HCT116 (cell line): ENCODE results near the gene CHST3. TPM values are rescaled to one million over a fixed set of nuclear protein-coding genes. Genes with fewer than 3 reads are reported as not detected.

Source experiments
- ATAC-seq: fragments of 200-7000 bp; cut with Tn5 transposase; 2 replicates; pipeline ENCODE4 v1.9.1; 2020; ENCODE audit warnings: mild to moderate bottlenecking, moderate library complexity
- BruUV-seq: library from RNA; stranded (reverse); fragments of 400-500 nt; replicated peaks from 2 replicates; lab custom pipeline; 2021; lab: Mats Ljungman, UMichigan
- CTCF ChIA-PET: fragments of 300-600 bp; sonication (Branson Sonifier 250); formaldehyde crosslinking; loops from one replicate; lab custom pipeline; 2021; ENCODE audit warnings: antibody characterized with exemption; lab: Charles Lee
- POLR2A ChIA-PET: fragments of 300-600, 350-600 bp; sonication (Branson Sonifier 250); formaldehyde crosslinking; loops from one replicate; lab custom pipeline; 2021; ENCODE audit warnings: antibody characterized with exemption; lab: Charles Lee
- RAD21 ChIA-PET, 2 experiments: fragments of 300-600 bp; sonication (Branson Sonifier 250); formaldehyde crosslinking; loops; one replicate each; lab custom pipeline; 2023; ENCODE audit warnings: low total read pairs in 2 of 2; ENCODE audit not compliant: uncharacterized antibody in 2 of 2, unreplicated experiment in 2 of 2, low non-redundant PET in 1 of 2; lab: Charles Lee
- DNase-seq: peaks from one replicate; pipeline ENCODE4 v3.0.0-alpha.2; 2010; ENCODE audit warnings: low read depth, low spot score
- H2AFZ ChIP-seq: fragments of 200-600 bp; shearing (Covaris generic), sonication (generic); 2 replicates; pipeline ENCODE4 v1.6.1; 2017; ENCODE audit warnings: low read depth, mixed run types, mixed read lengths, antibody characterized with exemption, low read length; ENCODE audit not compliant: poor library complexity, severe bottlenecking
- H3K27ac ChIP-seq: 2 replicates; pipeline ENCODE4 v1.5.1; 2012; ENCODE audit warnings: low read depth, low read length
- H3K27me3 ChIP-seq: fragments of 200-600 bp; sonication (generic); 2 replicates; pipeline ENCODE4 v1.6.1; 2016; ENCODE audit warnings: mixed run types, low read length, mixed read lengths; ENCODE audit not compliant: insufficient read depth
- H3K36me3 ChIP-seq, 2 experiments: fragments of 200-500 bp in 1 of 2; fragments of 200-600 bp in 1 of 2; sonication (Bioruptor generic) in 1 of 2; sonication (generic) in 1 of 2; 2 replicates each; pipeline versions ENCODE4 v1.5.1 to v1.6.1; 2014 to 2016; ENCODE audit warnings: low read length in 2 of 2, inconsistent platforms in 1 of 2, mixed read lengths in 1 of 2, mixed run types in 1 of 2; ENCODE audit not compliant: insufficient read depth in 2 of 2, control insufficient read depth in 1 of 2
- H3K4me1 ChIP-seq, 2 experiments: fragments of 200-600 bp in 1 of 2; sonication (generic) in 1 of 2; 2 replicates each; pipeline versions ENCODE4 v1.5.1 to v1.6.1; 2012 to 2017; ENCODE audit warnings: low read length in 2 of 2, inconsistent platforms in 1 of 2, mild to moderate bottlenecking in 1 of 2, mixed read lengths in 1 of 2, mixed run types in 1 of 2, moderate library complexity in 1 of 2; ENCODE audit not compliant: insufficient read depth in 2 of 2, control insufficient read depth in 1 of 2
- H3K4me2 ChIP-seq: fragments of 200-600 bp; sonication (generic); 2 replicates; pipeline ENCODE4 v1.6.1; 2017; ENCODE audit warnings: mixed run types, low read length, mixed read lengths
- H3K4me3 ChIP-seq, 2 experiments: fragments of 200-600 bp in 1 of 2; sonication (generic) in 1 of 2; replicated peaks in 1 of 2; 2 replicates each; pipeline ENCODE4 v1.5.1; 2011 to 2016; ENCODE audit warnings: low read length in 2 of 2, control low read depth in 1 of 2, low read depth in 1 of 2, mild to moderate bottlenecking in 1 of 2, mixed read lengths in 1 of 2, mixed run types in 1 of 2
- H3K79me2 ChIP-seq: fragments of 200-600 bp; sonication (generic); 2 replicates; pipeline ENCODE4 v1.6.1; 2017; ENCODE audit warnings: mild to moderate bottlenecking, mixed run types, low read length, moderate library complexity, mixed read lengths; ENCODE audit not compliant: insufficient read depth
- H3K9ac ChIP-seq: fragments of 200-600 bp; sonication (generic); 2 replicates; pipeline ENCODE4 v1.6.1; 2016; ENCODE audit warnings: low read length, mixed read lengths
- H3K9me2 ChIP-seq: fragments of 200-600 bp; sonication (generic), shearing (Covaris generic); 2 replicates; pipeline ENCODE4 v1.6.1; 2017; ENCODE audit warnings: mixed run types, mild to moderate bottlenecking, moderate library complexity; ENCODE audit not compliant: insufficient read depth
- H3K9me3 ChIP-seq, 2 experiments: fragments of 200-500 bp in 1 of 2; fragments of 200-600 bp in 1 of 2; sonication (Bioruptor generic) in 1 of 2; sonication (generic) in 1 of 2; 2 replicates each; pipeline ENCODE4 v1.6.1; 2014 to 2017; ENCODE audit warnings: low read length in 2 of 2, mixed read lengths in 2 of 2, inconsistent platforms in 1 of 2, low read depth in 1 of 2, mild to moderate bottlenecking in 1 of 2, mixed run types in 1 of 2, moderate library complexity in 1 of 2; ENCODE audit not compliant: control insufficient read depth in 1 of 2, insufficient read depth in 1 of 2
- H4K20me1 ChIP-seq: fragments of 200-600 bp; sonication (generic), shearing (Covaris generic); 2 replicates; pipeline ENCODE4 v1.6.1; 2017; ENCODE audit warnings: mixed run types, mild to moderate bottlenecking, moderate library complexity; ENCODE audit not compliant: insufficient read depth
- CEBPB ChIP-seq: IDR thresholded peaks from 2 replicates; pipeline ENCODE4 v1.6.1; 2012; ENCODE audit warnings: low read depth
- EGR1 ChIP-seq: IDR thresholded peaks from 2 replicates; pipeline ENCODE4 v1.6.1; 2012; ENCODE audit warnings: low read depth
- EZH2phosphoT487 ChIP-seq: fragments of 200-600 bp; IDR thresholded peaks from 2 replicates; pipeline ENCODE4 v1.6.1; 2018; ENCODE audit warnings: antibody characterized with exemption, borderline replicate concordance
- SIN3A ChIP-seq: IDR thresholded peaks from 2 replicates; pipeline ENCODE4 v1.6.1; 2012; ENCODE audit warnings: low read depth
- SP1 ChIP-seq: IDR thresholded peaks from 2 replicates; pipeline ENCODE4 v1.6.1; 2012; ENCODE audit warnings: low read depth
- SRF ChIP-seq: IDR thresholded peaks from 2 replicates; pipeline ENCODE4 v1.6.1; 2012; ENCODE audit warnings: low read depth
- TCF7L2 ChIP-seq: IDR thresholded peaks from 2 replicates; pipeline ENCODE4 v1.7.0; 2011; ENCODE audit warnings: borderline replicate concordance, inconsistent platforms; ENCODE audit not compliant: insufficient read depth, insufficient read length; ENCODE audit errors: extremely low read depth
- YY1 ChIP-seq: IDR thresholded peaks from 2 replicates; pipeline ENCODE4 v1.6.1; 2011; ENCODE audit warnings: low read length, low read depth, moderate library complexity, mild to moderate bottlenecking; ENCODE audit not compliant: insufficient replicate concordance; ENCODE audit errors: extremely low read depth
- ZNF274 ChIP-seq: fragments of 200-500 bp; sonication (Bioruptor generic); IDR thresholded peaks from 2 replicates; pipeline ENCODE4 v1.6.1; 2014; ENCODE audit warnings: mild to moderate bottlenecking, low read depth, low read length, inconsistent platforms
- intact Hi-C: fragments of 100-400 bp; cut with micrococcal nuclease; formaldehyde crosslinking; loops from 2 replicates; pipeline ENCODE4 v1.10.0; 2022
- total RNA-seq: library from RNA; stranded (reverse); gene quantifications from one replicate; pipeline ENCODE4 v1.2.1, GENCODE V29; 2021; ENCODE audit not compliant: unreplicated experiment
- TF ChIP-seq, protein P1 (sequence below), 3 experiments: fragments of 200-600 bp in 1 of 3; sonication (generic) in 1 of 3; IDR thresholded peaks in 2 of 3; conservative IDR thresholded peaks in 1 of 3; 2 replicates each; pipeline ENCODE4 v1.5.1; 2012 to 2017; ENCODE audit warnings: low read depth in 2 of 3, low read length in 2 of 3, antibody characterized with exemption in 1 of 3, borderline replicate concordance in 1 of 3, control low read depth in 1 of 3, mild to moderate bottlenecking in 1 of 3, mixed read lengths in 1 of 3, mixed run types in 1 of 3, moderate library complexity in 1 of 3; ENCODE audit not compliant: insufficient read depth in 1 of 3
- TF ChIP-seq, protein P2 (sequence below): IDR thresholded peaks from 2 replicates; pipeline ENCODE4 v1.6.1; 2012
- TF ChIP-seq, protein P3 (sequence below): IDR thresholded peaks from 2 replicates; pipeline ENCODE4 v1.6.1; 2012; ENCODE audit warnings: low read depth
- TF ChIP-seq, protein P4 (sequence below): IDR thresholded peaks from 2 replicates; pipeline ENCODE4 v1.6.1; 2012

Gene CHST3
- total RNA-seq, 1 experiment from 2014 or later, result 10.6 TPM

DNA sequence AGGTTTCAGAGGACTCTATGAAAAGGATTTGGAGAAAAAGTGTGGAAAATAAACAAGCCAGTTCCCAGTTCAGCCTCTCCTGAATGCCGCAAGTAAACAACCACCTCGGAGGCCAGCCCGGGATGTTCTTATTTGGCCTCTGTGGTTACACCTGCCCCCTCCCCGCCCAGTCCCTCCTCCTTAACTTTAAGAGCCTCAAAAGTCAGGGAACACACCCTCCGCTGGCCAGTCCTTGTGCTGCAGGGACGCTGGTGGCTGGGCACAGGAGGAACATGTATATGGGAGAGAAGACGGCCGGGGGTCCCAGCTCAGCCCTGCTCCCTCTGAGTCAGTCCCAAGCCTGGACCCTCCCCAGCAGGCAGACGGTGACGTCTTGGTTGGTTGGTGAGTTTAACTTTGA, 6.1 kb downstream of the CHST3 start:
- no peak overlapping the region for H3K27ac ChIP-seq
- no peak for DNase-seq
- BruUV-seq, result no TSS peak
- H3K27me3 ChIP-seq, result no peaks in the 10 kb centered on the region
- H3K4me2 ChIP-seq, result no peak overlapping the region
- no peaks in the 10 kb centered on the region for H3K36me3 ChIP-seq
- no peak overlapping the region for H2AFZ ChIP-seq
- H3K4me3 ChIP-seq, result no peak overlapping the region
- ChIA-PET RAD21 (no interaction called here), POLR2A (interaction anchor here (0.6 kb wide), 1 partner anchor 362 kb away, joined by 3 read pairs; no protein-coding TSS in a partner anchor), CTCF (interaction anchor here (1.1 kb wide), 1 partner anchor 54 kb away, joined by 4 read pairs; no protein-coding TSS in a partner anchor)
- no peaks in the 10 kb centered on the region for H3K9me3 ChIP-seq
- ATAC-seq, result peak; percentile 58
- H4K20me1 ChIP-seq, result no peaks in the 10 kb centered on the region
- intact Hi-C loops, result no loop called here
- peaks cover 51 to 77% of the 10 kb centered on the region in 2 experiments for H3K4me1 ChIP-seq
- no peaks in the 10 kb centered on the region for H3K9me2 ChIP-seq
- H3K9ac ChIP-seq, result no peak overlapping the region
- no peak for TF ChIP-seq YY1
- TF ChIP-seq, protein P1, sequence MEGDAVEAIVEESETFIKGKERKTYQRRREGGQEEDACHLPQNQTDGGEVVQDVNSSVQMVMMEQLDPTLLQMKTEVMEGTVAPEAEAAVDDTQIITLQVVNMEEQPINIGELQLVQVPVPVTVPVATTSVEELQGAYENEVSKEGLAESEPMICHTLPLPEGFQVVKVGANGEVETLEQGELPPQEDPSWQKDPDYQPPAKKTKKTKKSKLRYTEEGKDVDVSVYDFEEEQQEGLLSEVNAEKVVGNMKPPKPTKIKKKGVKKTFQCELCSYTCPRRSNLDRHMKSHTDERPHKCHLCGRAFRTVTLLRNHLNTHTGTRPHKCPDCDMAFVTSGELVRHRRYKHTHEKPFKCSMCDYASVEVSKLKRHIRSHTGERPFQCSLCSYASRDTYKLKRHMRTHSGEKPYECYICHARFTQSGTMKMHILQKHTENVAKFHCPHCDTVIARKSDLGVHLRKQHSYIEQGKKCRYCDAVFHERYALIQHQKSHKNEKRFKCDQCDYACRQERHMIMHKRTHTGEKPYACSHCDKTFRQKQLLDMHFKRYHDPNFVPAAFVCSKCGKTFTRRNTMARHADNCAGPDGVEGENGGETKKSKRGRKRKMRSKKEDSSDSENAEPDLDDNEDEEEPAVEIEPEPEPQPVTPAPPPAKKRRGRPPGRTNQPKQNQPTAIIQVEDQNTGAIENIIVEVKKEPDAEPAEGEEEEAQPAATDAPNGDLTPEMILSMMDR (IDR thresholded peaks at IDR 0.05 in 2 of 3, conservative IDR thresholded peaks at IDR 0.05 in 1 of 3; ENCODE audit: borderline replicate concordance in 1 of 3, insufficient read depth in 1 of 3, low read depth in 2 of 3, low read length in 2 of 3), result peak in 2 of 3 experiments; percentile 33 to 43; a peak in 3 of 6 replicates
- TF ChIP-seq SRF, result no peak
- TF ChIP-seq, protein P2, sequence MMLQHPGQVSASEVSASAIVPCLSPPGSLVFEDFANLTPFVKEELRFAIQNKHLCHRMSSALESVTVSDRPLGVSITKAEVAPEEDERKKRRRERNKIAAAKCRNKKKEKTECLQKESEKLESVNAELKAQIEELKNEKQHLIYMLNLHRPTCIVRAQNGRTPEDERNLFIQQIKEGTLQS, result no peak
- TF ChIP-seq, all 23 proteins: peak for 1
- peaks cover 98% of the 10 kb centered on the region for H3K79me2 ChIP-seq

DNA sequence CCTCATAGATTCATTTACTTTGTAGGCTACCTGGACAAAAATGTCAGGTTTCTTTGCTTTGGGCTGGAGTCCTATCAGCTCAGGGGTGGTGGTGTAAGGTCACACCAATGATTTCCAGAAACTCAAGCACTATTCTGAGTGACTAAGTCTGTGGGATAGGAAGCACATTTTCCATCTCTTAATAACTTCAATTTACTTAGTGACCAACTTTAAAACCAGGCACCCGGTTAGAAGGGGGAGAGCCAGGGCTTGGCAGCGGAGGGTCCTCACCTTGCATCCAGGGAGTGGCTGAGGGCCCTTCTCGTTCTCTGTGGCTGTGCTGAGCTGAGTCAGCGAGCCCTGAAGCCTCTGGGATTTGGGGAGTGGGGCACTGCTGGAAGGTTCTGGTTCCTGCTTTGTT, 6.7 kb downstream of the CHST3 start:
- POLR2A ChIA-PET, result interaction anchor here (0.6 kb wide), 1 partner anchor 361 kb away, joined by 3 read pairs; no protein-coding TSS in a partner anchor
- intact Hi-C loops, result no loop called here
- Histone ChIP-seq H3K9me2 (no peaks in the 10 kb centered on the region), H3K9me3 (no peaks in the 10 kb centered on the region), H3K4me2 (no peak overlapping the region), H4K20me1 (no peaks in the 10 kb centered on the region), H3K4me1 (peaks cover 54 to 77% of the 10 kb centered on the region in 2 experiments), H3K36me3 (no peaks in the 10 kb centered on the region), H3K27me3 (no peaks in the 10 kb centered on the region), H3K79me2 (peaks cover 93% of the 10 kb centered on the region), H2AFZ (no peak overlapping the region), H3K4me3 (no peak overlapping the region), H3K27ac (no peak overlapping the region), H3K9ac (no peak overlapping the region)
- RAD21 ChIA-PET, result no interaction called here
- no TSS peak for BruUV-seq
- CTCF ChIA-PET, result interaction anchor here (1.1 kb wide), 1 partner anchor 55 kb away, joined by 4 read pairs; no protein-coding TSS in a partner anchor
- DNase-seq (no peak), ATAC-seq (no peak)
- TF ChIP-seq, protein P2, result no peak
- TF ChIP-seq SP1 (no peak), EZH2phosphoT487 (no peak), ZNF274 (no peak), TCF7L2 (no peak), EGR1 (no peak), SRF (no peak), CEBPB (no peak), SIN3A (no peak)
- TF ChIP-seq, protein P3, sequence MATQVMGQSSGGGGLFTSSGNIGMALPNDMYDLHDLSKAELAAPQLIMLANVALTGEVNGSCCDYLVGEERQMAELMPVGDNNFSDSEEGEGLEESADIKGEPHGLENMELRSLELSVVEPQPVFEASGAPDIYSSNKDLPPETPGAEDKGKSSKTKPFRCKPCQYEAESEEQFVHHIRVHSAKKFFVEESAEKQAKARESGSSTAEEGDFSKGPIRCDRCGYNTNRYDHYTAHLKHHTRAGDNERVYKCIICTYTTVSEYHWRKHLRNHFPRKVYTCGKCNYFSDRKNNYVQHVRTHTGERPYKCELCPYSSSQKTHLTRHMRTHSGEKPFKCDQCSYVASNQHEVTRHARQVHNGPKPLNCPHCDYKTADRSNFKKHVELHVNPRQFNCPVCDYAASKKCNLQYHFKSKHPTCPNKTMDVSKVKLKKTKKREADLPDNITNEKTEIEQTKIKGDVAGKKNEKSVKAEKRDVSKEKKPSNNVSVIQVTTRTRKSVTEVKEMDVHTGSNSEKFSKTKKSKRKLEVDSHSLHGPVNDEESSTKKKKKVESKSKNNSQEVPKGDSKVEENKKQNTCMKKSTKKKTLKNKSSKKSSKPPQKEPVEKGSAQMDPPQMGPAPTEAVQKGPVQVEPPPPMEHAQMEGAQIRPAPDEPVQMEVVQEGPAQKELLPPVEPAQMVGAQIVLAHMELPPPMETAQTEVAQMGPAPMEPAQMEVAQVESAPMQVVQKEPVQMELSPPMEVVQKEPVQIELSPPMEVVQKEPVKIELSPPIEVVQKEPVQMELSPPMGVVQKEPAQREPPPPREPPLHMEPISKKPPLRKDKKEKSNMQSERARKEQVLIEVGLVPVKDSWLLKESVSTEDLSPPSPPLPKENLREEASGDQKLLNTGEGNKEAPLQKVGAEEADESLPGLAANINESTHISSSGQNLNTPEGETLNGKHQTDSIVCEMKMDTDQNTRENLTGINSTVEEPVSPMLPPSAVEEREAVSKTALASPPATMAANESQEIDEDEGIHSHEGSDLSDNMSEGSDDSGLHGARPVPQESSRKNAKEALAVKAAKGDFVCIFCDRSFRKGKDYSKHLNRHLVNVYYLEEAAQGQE, result no peak
- TF ChIP-seq, protein P4, sequence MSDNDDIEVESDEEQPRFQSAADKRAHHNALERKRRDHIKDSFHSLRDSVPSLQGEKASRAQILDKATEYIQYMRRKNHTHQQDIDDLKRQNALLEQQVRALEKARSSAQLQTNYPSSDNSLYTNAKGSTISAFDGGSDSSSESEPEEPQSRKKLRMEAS, result no peak
